Measurements from ENCODE around the gene SEL1L3.

Gene SEL1L3

DNA sequence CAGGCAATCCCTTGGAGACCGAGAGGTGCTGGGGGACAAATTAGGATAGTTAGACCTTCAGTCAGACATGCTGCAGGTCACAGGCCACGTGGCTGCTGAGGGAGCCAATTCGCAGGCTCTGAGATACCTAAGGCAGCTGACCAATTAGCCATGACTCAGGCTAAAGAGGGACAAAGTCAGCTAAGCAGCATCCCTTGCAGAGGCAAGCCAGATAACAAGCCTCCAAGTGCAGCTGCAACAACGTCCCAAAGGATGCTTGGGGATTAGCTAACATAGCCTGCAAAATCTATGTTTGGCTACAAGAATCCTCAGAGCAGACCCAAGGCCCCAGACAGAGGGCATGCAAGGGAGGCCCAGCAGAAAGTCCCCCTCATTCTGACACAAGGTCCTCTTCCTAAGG is 93.5 kb downstream of the SEL1L3 start:
- TF ChIP-seq, protein P1, sequence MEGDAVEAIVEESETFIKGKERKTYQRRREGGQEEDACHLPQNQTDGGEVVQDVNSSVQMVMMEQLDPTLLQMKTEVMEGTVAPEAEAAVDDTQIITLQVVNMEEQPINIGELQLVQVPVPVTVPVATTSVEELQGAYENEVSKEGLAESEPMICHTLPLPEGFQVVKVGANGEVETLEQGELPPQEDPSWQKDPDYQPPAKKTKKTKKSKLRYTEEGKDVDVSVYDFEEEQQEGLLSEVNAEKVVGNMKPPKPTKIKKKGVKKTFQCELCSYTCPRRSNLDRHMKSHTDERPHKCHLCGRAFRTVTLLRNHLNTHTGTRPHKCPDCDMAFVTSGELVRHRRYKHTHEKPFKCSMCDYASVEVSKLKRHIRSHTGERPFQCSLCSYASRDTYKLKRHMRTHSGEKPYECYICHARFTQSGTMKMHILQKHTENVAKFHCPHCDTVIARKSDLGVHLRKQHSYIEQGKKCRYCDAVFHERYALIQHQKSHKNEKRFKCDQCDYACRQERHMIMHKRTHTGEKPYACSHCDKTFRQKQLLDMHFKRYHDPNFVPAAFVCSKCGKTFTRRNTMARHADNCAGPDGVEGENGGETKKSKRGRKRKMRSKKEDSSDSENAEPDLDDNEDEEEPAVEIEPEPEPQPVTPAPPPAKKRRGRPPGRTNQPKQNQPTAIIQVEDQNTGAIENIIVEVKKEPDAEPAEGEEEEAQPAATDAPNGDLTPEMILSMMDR (conservative IDR thresholded peaks at IDR 0.05; ENCODE audit: low read depth, low read length), result no peak
- no peak for DNase-seq (ENCODE audit: low read depth)
- H3K4me3 ChIP-seq (ENCODE audit: low read length), result no peak overlapping the region

DNA sequence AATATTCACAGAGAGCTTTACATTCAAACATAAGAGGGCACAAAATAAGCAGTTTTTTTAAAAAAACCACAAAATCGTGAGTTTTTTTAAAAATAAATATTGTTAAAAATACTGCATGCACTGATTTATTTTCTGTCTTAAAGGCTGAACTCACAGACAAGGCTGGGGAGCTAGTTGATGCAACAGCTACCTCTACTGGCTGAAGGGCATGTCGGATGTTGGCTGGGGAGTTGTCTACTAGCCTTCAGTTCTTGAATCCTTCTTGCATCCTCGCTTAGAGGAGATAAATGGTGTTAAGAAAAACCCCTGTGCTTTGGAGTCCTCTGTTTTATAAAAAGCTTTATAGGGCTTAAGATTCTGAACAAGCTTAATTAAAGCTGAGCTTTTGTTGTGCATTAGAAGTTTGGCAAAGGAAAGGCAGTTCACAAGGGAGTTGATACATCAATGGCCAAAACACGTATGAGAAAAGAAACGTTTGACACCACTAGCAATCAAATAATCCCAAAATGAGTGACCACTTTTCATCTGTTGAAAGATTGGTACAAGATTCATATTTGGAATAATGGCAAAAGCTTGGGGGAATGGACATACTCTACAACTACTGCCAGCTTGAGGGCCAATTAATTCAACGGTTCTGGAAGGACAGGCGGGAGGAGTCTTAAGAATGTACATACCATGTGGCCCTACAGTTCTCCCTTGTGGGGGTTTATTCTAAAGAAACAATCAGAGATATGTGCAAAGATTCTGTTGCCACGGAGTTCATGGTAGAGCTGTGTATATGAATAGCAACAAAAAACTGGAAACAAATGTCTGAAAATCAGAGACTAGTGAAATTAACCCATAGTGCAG is 94.7 kb downstream of the SEL1L3 start:
- no peak for DNase-seq (ENCODE audit: low read depth)
- TF ChIP-seq, protein P1 (conservative IDR thresholded peaks at IDR 0.05; ENCODE audit: low read depth, low read length), result peak; percentile 99

DNA sequence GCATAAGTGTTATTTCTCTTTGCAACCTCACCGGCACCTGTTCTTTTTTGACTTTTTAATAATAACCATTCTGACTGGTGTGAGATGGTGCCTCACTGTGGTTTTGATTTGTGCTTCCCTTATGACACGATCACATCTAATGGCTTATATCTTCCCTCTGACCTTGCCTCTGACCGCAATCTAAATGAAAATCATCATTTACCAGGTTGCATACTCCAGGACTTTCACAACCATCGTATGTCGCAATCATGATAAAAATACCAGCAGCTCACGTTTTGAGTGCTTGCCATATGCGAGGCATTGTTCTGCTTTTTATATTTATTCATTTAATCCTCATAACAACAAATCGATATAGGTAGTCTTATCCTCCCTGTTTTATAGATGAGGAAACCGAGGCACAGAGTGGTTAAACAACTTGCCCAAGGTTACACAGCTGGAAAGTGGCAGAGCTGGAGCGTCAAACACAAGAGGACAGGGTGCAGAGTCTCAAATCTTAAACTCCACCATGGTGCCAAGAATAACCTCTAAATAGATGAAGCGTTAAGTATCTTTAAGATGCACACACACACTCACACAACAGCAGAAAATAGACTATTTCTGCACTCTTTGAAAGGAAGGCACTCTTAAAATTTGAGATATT is 102.2 kb downstream of the SEL1L3 start:
- no peak for DNase-seq (ENCODE audit: low read depth)
- TF ChIP-seq, protein P1 (conservative IDR thresholded peaks at IDR 0.05; ENCODE audit: low read depth, low read length), result no peak
- H3K4me3 ChIP-seq (ENCODE audit: low read length), result no peak overlapping the region

More for the DNA sequence above, 94.7 kb downstream of the SEL1L3 start:
- H3K4me3 ChIP-seq (ENCODE audit: low read length), result no peak overlapping the region

DNA sequence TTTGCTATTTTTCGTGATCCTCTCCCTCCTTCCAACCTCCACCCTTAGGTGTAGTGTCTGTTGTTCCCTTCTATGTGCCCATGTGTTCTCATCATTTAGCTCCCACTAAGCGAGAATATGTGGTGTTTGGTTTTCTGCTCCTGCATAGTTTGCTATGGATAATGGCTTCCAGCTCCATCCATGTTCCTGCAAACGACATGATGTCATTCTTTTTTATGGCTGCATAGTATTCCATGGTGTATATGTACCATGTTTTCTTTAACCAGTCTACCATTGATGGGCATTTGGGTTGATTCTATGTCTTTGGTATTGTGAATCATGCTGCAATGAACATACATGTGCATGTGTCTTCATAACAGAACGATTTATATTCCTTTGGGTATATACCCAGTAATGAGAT is 102.7 kb downstream of the SEL1L3 start:
- no peak overlapping the region for H3K4me3 ChIP-seq (ENCODE audit: low read length)
- DNase-seq (ENCODE audit: low read depth), result no peak
- TF ChIP-seq, protein P1 (conservative IDR thresholded peaks at IDR 0.05; ENCODE audit: low read depth, low read length), result no peak

DNA sequence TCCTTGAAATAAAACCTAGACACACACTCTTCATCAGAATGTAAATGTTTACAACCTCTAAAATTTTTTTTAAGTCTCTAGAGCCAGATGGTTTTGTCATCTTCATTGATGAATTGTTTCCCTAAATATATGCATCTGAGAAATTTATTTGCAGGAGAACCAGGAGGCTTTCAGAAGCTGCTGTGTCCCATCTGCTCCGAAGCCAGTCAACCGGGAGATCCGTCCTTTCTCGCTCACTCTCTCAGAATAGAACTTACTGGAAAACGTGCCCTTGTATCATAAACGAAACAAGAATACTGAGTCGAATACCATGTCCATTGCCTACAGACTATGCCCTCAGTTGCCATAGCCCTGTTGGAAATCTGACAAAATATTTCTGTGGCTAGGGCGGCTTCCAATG is 103.7 kb downstream of the SEL1L3 start:
- no peak overlapping the region for H3K4me3 ChIP-seq (ENCODE audit: low read length)
- no peak for DNase-seq (ENCODE audit: low read depth)
- TF ChIP-seq, protein P1 (conservative IDR thresholded peaks at IDR 0.05; ENCODE audit: low read depth, low read length), result no peak

DNA sequence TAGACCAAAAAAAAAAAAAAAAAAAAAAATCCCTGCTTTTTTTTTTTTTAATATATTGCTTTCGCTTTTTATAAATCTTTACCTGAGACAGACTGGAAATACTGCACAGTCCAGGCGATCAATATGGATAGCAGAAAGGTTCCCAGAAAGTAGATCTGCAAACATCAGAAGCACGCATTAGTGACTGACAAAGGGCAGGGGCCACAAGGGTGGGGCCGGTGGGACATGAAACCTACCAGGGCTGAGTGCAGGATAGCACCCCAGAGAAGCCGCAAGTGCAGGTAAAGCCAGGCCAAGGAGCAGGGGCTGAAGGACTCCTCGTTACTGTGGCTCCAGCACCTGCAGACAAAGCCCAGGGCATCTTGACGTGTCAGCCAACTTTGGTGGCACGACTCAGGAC is 105.3 kb downstream of the SEL1L3 start:
- no peak overlapping the region for H3K4me3 ChIP-seq (ENCODE audit: low read length)
- no peak for DNase-seq (ENCODE audit: low read depth)
- TF ChIP-seq, protein P1 (conservative IDR thresholded peaks at IDR 0.05; ENCODE audit: low read depth, low read length), result no peak

DNA sequence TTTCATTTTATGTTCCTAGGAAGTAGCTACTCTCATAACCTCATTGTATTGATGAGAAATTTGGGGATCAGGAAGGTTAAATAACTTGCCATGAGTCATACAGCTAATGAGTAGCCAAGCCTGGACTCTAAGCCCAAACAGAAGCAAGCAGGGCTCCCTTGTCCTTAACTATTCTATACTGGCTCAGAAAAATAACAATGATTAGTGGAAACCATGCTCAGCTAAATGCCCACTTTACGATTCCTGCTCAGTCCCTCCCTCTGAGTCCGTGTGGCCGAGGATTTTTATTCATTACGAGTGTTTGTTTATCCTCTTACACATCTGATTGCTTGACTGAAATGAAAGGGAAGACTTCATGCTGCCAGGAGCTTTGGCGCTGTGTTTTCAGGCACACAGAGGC is 106.3 kb downstream of the SEL1L3 start:
- TF ChIP-seq, protein P1 (conservative IDR thresholded peaks at IDR 0.05; ENCODE audit: low read depth, low read length), result no peak
- no peak for DNase-seq (ENCODE audit: low read depth)

More for the DNA sequence above, 106.3 kb downstream of the SEL1L3 start:
- H3K4me3 ChIP-seq (ENCODE audit: low read length), result no peak overlapping the region
